Pulmonary artery endothelial cell (primary cell): Measurements from ENCODE around the gene TNFRSF1A. TPM values are rescaled to one million over a fixed set of nuclear protein-coding genes. Genes with fewer than 3 reads are reported as not detected.

Experiments
- DNase-seq: peaks from one replicate; pipeline ENCODE4 v3.0.0-alpha.2; 2011; ENCODE audit warnings: low read depth, low spot score
- total RNA-seq: library from RNA; depleted of rRNA; stranded (reverse); fragments of >200 nt; gene quantifications from 2 replicates; pipeline ENCODE4 v1.2.3, GENCODE V29; 2014

Gene TNFRSF1A
- total RNA-seq, 1 donor from 2014 or later, result 53.3 TPM

GRCh38 chr12:6337958-6338433 lies 3.9 kb downstream of the TNFRSF1A start:
- no peak for DNase-seq

- DNase-seq, result no peak
These were observed 4.7 kb downstream of the TNFRSF1A start for GRCh38 chr12:6336889-6337853.

- peak; percentile 99 for DNase-seq
These were observed 5.6 kb downstream of the TNFRSF1A start for GRCh38 chr12:6336079-6336888.

GRCh38 chr12:6335451-6336078 lies 6.3 kb downstream of the TNFRSF1A start:
- DNase-seq, result peak; percentile 57

- DNase-seq, result no peak
These were observed 6.9 kb downstream of the TNFRSF1A start for GRCh38 chr12:6334940-6335450.

GRCh38 chr12:6334359-6334758 lies 7.5 kb downstream of the TNFRSF1A start:
- no peak for DNase-seq

GRCh38 chr12:6333566-6333965 lies 8.3 kb downstream of the TNFRSF1A start:
- DNase-seq, result no peak

- no peak for DNase-seq
These were observed 8.8 kb downstream of the TNFRSF1A start for GRCh38 chr12:6333029-6333428.

- DNase-seq, result no peak
These were observed 9.4 kb downstream of the TNFRSF1A start for GRCh38 chr12:6332459-6332858.

- DNase-seq, result no peak
These were observed 10.7 kb downstream of the TNFRSF1A start for GRCh38 chr12:6330999-6331714.

GRCh38 chr12:6330192-6330591 lies 11.7 kb downstream of the TNFRSF1A start:
- no peak for DNase-seq

- DNase-seq, result no peak
These were observed 12.2 kb downstream of the TNFRSF1A start for GRCh38 chr12:6329703-6330064.

- DNase-seq, result no peak
These were observed 12.8 kb downstream of the TNFRSF1A start for GRCh38 chr12:6328945-6329702.

- no peak for DNase-seq
These were observed 13.7 kb downstream of the TNFRSF1A start for GRCh38 chr12:6328045-6328779.

- no peak for DNase-seq
These were observed 14.4 kb downstream of the TNFRSF1A start for GRCh38 chr12:6327229-6328041.

- no peak for DNase-seq
These were observed 15.3 kb downstream of the TNFRSF1A start for GRCh38 chr12:6326316-6327228.

GRCh38 chr12:6324936-6325750 lies 16.7 kb downstream of the TNFRSF1A start:
- no peak for DNase-seq
